GM21526 (cell line): Measurements from ENCODE around the gene PAK4.
"Not testable (repeated sequence)": the region's sequence is repeated elsewhere in the genome, so short reads cannot be mapped to it uniquely, and the experiment has no call there.

Source experiments
- ATAC-seq: cut with Tn5 transposase; IDR thresholded peaks from one replicate; pipeline ENCODE4 v1.9.1; 2021; ENCODE audit warnings: moderate library complexity; ENCODE audit not compliant: unreplicated experiment, low FRiP score

Gene PAK4

GRCh38 chr19:39200066-39200802, 74.6 kb downstream of the PAK4 start:
- no peak for ATAC-seq

GRCh38 chr19:39200803-39201115, 75.2 kb downstream of the PAK4 start:
- ATAC-seq: no peak

- no peak for ATAC-seq
Measured at GRCh38 chr19:39202998-39203355, 77.4 kb downstream of the PAK4 start.

GRCh38 chr19:39203372-39204341, 78.1 kb downstream of the PAK4 start, which contains the start of gene SYCN:
SYCN (minus strand) TSS chr19:39204263; CDS start chr19:39204254, 9 bp downstream.
- ATAC-seq: no peak

- ATAC-seq: no peak
Measured at GRCh38 chr19:39205449-39205764, 79.8 kb downstream of the PAK4 start.

GRCh38 chr19:39206122-39206521, 80.5 kb downstream of the PAK4 start:
- no peak for ATAC-seq

GRCh38 chr19:39207293-39207836, 81.8 kb downstream of the PAK4 start:
- ATAC-seq: no peak

GRCh38 chr19:39208175-39208795, 82.7 kb downstream of the PAK4 start:
- no peak for ATAC-seq

GRCh38 chr19:39209196-39209595, 83.6 kb downstream of the PAK4 start:
- no peak for ATAC-seq

GRCh38 chr19:39211731-39212374, 86.3 kb downstream of the PAK4 start:
- no peak for ATAC-seq

GRCh38 chr19:39212375-39212742, 86.8 kb downstream of the PAK4 start:
- no peak for ATAC-seq

GRCh38 chr19:39215323-39215722, 89.7 kb downstream of the PAK4 start:
- ATAC-seq: not testable (repeated sequence)

GRCh38 chr19:39217094-39217493, 91.5 kb downstream of the PAK4 start:
- no peak for ATAC-seq

GRCh38 chr19:39218230-39219007, 92.8 kb downstream of the PAK4 start:
- no peak for ATAC-seq

GRCh38 chr19:39219108-39219507, 93.5 kb downstream of the PAK4 start:
- not testable (repeated sequence) for ATAC-seq

- ATAC-seq: no peak
Measured at GRCh38 chr19:39223703-39224279, 98.2 kb downstream of the PAK4 start.

GRCh38 chr19:39224910-39225309, 99.3 kb downstream of the PAK4 start:
- no peak for ATAC-seq
